ENCODE results near the gene SERGEF. TPM values are rescaled to one million over a fixed set of nuclear protein-coding genes. Genes with fewer than 3 reads are reported as not detected.

SERGEF gene
- total RNA-seq, 2 donors from 2014 or later = 40.8 to 43.1 TPM

- Mint-ChIP-seq H3K9me3 (peaks cover 4% of the 10 kb centered on the region in 2 donors), H3K36me3 (ENCODE audit: insufficient read depth in 2 of 2) (peaks cover 4 to 9% of the 10 kb centered on the region in 2 donors)
Measured at GRCh38 chr11:17930544-17931125, 82.2 kb downstream of the SERGEF start.

GRCh38 chr11:17929171-17929570 is 83.7 kb downstream of the SERGEF start:
- H3K27me3 Mint-ChIP-seq (ENCODE audit: low read depth) = no peaks in the 10 kb centered on the region
- no peak overlapping the region for H3K4me3 Mint-ChIP-seq
- H3K36me3 Mint-ChIP-seq (ENCODE audit: insufficient read depth in 2 of 2) = peaks cover 4 to 7% of the 10 kb centered on the region in 2 donors
- DNase-seq = no peak
- ATAC-seq (replicated peaks in 1 of 2) = no peak
- peaks cover 4% of the 10 kb centered on the region in 2 donors for H3K9me3 Mint-ChIP-seq
- no peaks in the 10 kb centered on the region for H3K4me1 Mint-ChIP-seq (ENCODE audit: low read depth)
- H3K27ac Mint-ChIP-seq = no peak overlapping the region

More at GRCh38 chr11:17930544-17931125, 82.2 kb downstream of the SERGEF start:
- H3K4me3 Mint-ChIP-seq = no peak overlapping the region
- DNase-seq (no peak), ATAC-seq (replicated peaks in 1 of 2) (no peak)
- no peaks in the 10 kb centered on the region for H3K4me1 Mint-ChIP-seq (ENCODE audit: low read depth)
- H3K27me3 Mint-ChIP-seq (ENCODE audit: low read depth) = no peaks in the 10 kb centered on the region
- no peak overlapping the region for H3K27ac Mint-ChIP-seq

- Mint-ChIP-seq H3K27ac (no peak overlapping the region), H3K36me3 (ENCODE audit: insufficient read depth in 2 of 2) (peaks cover 4 to 7% of the 10 kb centered on the region in 2 donors), H3K4me3 (no peak overlapping the region), H3K27me3 (ENCODE audit: low read depth) (no peaks in the 10 kb centered on the region), H3K4me1 (ENCODE audit: low read depth) (no peaks in the 10 kb centered on the region), H3K9me3 (peaks cover 3 to 4% of the 10 kb centered on the region in 2 donors)
- no peak for DNase-seq
- no peak for ATAC-seq (replicated peaks in 1 of 2)
Measured at GRCh38 chr11:17927681-17928343, 85.0 kb downstream of the SERGEF start.

GRCh38 chr11:17927041-17927440 is 85.8 kb downstream of the SERGEF start:
- no peaks in the 10 kb centered on the region for H3K27me3 Mint-ChIP-seq (ENCODE audit: low read depth)
- H3K36me3 Mint-ChIP-seq (ENCODE audit: insufficient read depth in 2 of 2) = peaks cover 0 to 2% of the 10 kb centered on the region in 2 donors
- no peak overlapping the region for H3K4me3 Mint-ChIP-seq
- H3K9me3 Mint-ChIP-seq = no peaks in the 10 kb centered on the region
- no peaks in the 10 kb centered on the region for H3K4me1 Mint-ChIP-seq (ENCODE audit: low read depth)
- H3K27ac Mint-ChIP-seq = no peak overlapping the region
- DNase-seq (no peak), ATAC-seq (replicated peaks in 1 of 2) (no peak)

DNA sequence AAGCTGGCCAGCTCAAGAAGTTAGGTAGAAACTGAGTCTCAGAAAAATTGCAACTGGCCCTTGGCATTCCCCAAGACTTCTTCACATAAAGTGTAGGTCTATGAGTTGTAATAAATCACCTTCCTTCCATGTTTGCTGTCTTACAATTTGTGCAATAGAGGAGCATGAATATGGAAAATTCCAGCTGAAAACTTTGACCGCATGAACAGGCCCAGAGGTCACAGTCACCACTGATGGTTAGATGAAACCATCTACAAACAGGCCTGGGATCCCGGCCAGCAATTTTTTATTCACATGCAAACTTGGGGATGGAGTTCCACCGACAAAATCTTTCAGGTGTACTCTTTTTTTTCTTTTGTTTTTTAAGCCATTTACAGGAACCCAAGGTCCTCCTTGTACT is 88.1 kb downstream of the SERGEF start:
- DNase-seq (no peak), ATAC-seq (replicated peaks in 1 of 2) (no peak)
- H3K4me1 Mint-ChIP-seq (ENCODE audit: low read depth) = no peaks in the 10 kb centered on the region
- no peaks in the 10 kb centered on the region for H3K36me3 Mint-ChIP-seq (ENCODE audit: insufficient read depth in 2 of 2)
- H3K27ac Mint-ChIP-seq = no peak overlapping the region
- H3K27me3 Mint-ChIP-seq (ENCODE audit: low read depth) = no peaks in the 10 kb centered on the region
- no peaks in the 10 kb centered on the region for H3K9me3 Mint-ChIP-seq
- H3K4me3 Mint-ChIP-seq = no peak overlapping the region

- H3K36me3 Mint-ChIP-seq (ENCODE audit: insufficient read depth in 2 of 2) = no peaks in the 10 kb centered on the region
- ATAC-seq (replicated peaks in 1 of 2) = no peak
- no peaks in the 10 kb centered on the region for H3K27me3 Mint-ChIP-seq (ENCODE audit: low read depth)
- no peak for DNase-seq
- H3K4me3 Mint-ChIP-seq = no peak overlapping the region
- H3K9me3 Mint-ChIP-seq = no peaks in the 10 kb centered on the region
- no peak overlapping the region for H3K27ac Mint-ChIP-seq
- no peaks in the 10 kb centered on the region for H3K4me1 Mint-ChIP-seq (ENCODE audit: low read depth)
Measured at GRCh38 chr11:17923217-17923616, 89.6 kb downstream of the SERGEF start.

GRCh38 chr11:17922416-17922788 is 90.4 kb downstream of the SERGEF start:
- DNase-seq = no peak
- H3K27me3 Mint-ChIP-seq (ENCODE audit: low read depth) = no peaks in the 10 kb centered on the region
- no peak overlapping the region for H3K27ac Mint-ChIP-seq
- H3K4me1 Mint-ChIP-seq (ENCODE audit: low read depth) = no peaks in the 10 kb centered on the region
- no peaks in the 10 kb centered on the region for H3K9me3 Mint-ChIP-seq
- no peak overlapping the region for H3K4me3 Mint-ChIP-seq
- no peaks in the 10 kb centered on the region for H3K36me3 Mint-ChIP-seq (ENCODE audit: insufficient read depth in 2 of 2)
- ATAC-seq (replicated peaks in 1 of 2) = no peak

DNA sequence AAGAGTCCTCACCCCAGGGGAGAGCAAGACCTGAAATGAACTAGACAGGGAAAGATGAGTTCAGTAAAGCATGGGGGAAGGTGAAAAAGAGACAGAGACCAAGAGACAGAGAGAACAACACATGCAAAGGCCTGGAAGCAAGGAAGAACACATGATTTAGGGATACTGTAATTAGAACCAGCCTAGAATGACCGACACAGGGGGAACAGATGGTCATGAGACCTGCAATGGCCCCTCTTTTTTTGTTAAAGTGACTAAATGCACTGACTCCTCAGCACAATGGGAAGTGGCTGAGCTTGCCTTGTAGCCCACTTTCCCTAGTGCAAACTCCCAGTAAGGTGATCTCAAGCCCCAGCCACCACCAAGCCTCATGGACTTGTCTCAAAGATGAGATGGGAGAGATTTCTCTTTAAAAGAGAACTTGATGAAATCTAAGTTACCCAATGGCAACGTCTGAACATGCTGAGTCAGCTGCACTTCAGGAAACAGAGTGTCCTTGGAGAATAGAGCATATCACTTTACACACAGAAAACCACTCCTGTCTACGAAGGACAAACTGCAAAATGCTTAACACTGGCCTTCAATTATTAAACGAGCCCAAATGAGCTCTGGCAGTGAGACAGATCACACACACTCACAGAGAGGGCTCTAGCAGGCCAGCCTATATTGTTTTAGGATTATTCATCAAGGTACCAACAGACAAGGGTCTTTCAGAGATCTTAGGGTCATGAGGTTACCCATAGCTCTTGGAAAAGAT is 91.0 kb downstream of the SERGEF start:
- DNase-seq = no peak
- no peak for ATAC-seq (replicated peaks in 1 of 2)
- Mint-ChIP-seq H3K36me3 (ENCODE audit: insufficient read depth in 2 of 2) (no peaks in the 10 kb centered on the region), H3K27ac (no peak overlapping the region), H3K9me3 (no peaks in the 10 kb centered on the region), H3K4me1 (ENCODE audit: low read depth) (no peaks in the 10 kb centered on the region), H3K27me3 (ENCODE audit: low read depth) (no peaks in the 10 kb centered on the region), H3K4me3 (no peak overlapping the region)

DNA sequence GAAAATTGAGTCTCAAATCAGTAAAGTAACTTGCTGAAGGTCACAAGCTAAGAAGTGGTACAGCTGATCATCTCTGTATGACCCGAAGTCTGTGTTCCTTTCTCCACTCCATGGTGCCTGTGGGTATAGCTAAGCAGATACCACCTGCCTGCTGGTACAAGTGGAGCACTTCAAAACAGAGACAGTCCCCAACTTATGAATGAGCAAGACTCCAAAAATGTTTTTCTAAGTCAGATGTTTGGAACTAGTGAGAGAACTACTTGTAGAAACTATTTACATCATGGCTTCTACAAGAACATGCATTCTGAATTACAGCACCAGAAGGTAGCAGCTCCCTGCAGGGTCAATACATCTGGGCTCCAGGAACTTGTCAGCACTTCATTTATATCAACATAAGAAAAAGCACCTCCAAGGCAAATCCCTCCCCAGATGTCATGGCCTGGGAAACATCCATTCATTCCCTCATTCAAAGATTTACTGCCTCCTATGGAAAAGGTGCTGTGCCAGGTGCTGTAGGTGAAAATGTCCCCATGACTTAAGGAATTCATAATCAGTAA is 94.7 kb downstream of the SERGEF start:
- ATAC-seq (replicated peaks in 1 of 2) (no peak), DNase-seq (no peak)
- Mint-ChIP-seq H3K27me3 (ENCODE audit: low read depth) (no peaks in the 10 kb centered on the region), H3K4me1 (ENCODE audit: low read depth) (peaks cover 6% of the 10 kb centered on the region), H3K4me3 (no peak overlapping the region), H3K36me3 (ENCODE audit: insufficient read depth in 2 of 2) (no peaks in the 10 kb centered on the region), H3K27ac (no peak overlapping the region), H3K9me3 (no peaks in the 10 kb centered on the region)

DNA sequence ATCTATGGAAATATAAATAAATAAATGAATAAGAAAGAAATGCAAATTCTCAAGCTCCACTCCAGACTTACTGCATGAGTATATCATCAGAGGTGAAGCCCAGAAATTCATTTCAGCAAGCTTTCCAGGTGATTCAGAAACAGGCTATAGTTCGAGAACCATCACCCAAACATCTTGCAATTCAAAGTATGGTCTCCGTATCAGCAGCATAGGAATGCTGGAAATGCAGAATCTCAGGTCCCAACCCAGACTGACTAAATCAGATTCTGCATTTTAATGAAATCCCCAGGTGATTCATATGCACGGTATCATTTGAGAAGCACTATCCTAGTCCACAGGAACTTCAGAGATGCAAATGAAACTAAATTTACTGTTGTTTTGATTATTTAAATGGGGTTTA is 95.3 kb downstream of the SERGEF start:
- no peak for DNase-seq
- ATAC-seq (replicated peaks in 1 of 2) = no peak
- H3K27ac Mint-ChIP-seq = no peak overlapping the region
- no peaks in the 10 kb centered on the region for H3K9me3 Mint-ChIP-seq
- H3K4me1 Mint-ChIP-seq (ENCODE audit: low read depth) = peaks cover 6% of the 10 kb centered on the region
- no peak overlapping the region for H3K4me3 Mint-ChIP-seq
- H3K36me3 Mint-ChIP-seq (ENCODE audit: insufficient read depth in 2 of 2) = no peaks in the 10 kb centered on the region
- H3K27me3 Mint-ChIP-seq (ENCODE audit: low read depth) = no peaks in the 10 kb centered on the region

DNA sequence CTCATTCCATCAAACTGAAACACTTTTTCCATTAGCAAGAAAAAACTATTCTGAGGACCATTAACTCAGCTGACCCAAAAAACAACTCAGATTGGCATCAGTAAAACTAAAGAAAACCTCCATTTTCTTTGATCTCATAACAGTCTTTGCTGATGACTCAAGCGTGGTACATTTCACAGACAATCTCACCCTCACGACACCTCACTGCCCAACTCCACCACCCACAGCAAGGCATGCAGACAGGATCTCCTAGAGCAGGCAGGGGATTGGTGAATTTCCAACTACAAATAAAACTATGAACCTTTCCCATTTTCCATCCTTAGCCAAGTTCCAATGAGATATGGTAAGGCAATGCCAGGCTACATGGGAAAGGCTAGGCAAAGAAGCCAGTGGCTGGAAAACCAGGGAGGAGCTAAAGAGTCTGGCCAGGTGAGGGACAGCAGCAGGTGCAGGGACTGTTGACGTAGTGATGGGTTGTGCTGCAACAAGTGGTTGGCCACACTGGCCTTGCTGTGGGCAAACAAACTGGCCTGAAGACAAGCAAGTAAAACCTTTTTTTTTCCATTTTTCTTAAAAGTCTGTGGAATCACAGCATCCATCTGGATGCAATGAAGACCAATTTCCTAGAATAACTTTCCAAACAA is 97.2 kb downstream of the SERGEF start:
- H3K36me3 Mint-ChIP-seq (ENCODE audit: insufficient read depth in 2 of 2) = no peaks in the 10 kb centered on the region
- no peaks in the 10 kb centered on the region for H3K9me3 Mint-ChIP-seq
- peaks cover 6% of the 10 kb centered on the region for H3K4me1 Mint-ChIP-seq (ENCODE audit: low read depth)
- no peak overlapping the region for H3K4me3 Mint-ChIP-seq
- no peaks in the 10 kb centered on the region for H3K27me3 Mint-ChIP-seq (ENCODE audit: low read depth)
- ATAC-seq (replicated peaks in 1 of 2) = peak; percentile 61 to 71
- no peak overlapping the region for H3K27ac Mint-ChIP-seq
- peak; percentile 8 to 9 for DNase-seq

GRCh38 chr11:17914957-17915356 is 97.9 kb downstream of the SERGEF start:
- H3K27ac Mint-ChIP-seq = no peak overlapping the region
- ATAC-seq (replicated peaks in 1 of 2) (no peak), DNase-seq (no peak)
- H3K27me3 Mint-ChIP-seq (ENCODE audit: low read depth) = no peaks in the 10 kb centered on the region
- H3K4me3 Mint-ChIP-seq = no peak overlapping the region
- no peaks in the 10 kb centered on the region for H3K9me3 Mint-ChIP-seq
- H3K4me1 Mint-ChIP-seq (ENCODE audit: low read depth) = peaks cover 6% of the 10 kb centered on the region
- H3K36me3 Mint-ChIP-seq (ENCODE audit: insufficient read depth in 2 of 2) = no peaks in the 10 kb centered on the region

DNA sequence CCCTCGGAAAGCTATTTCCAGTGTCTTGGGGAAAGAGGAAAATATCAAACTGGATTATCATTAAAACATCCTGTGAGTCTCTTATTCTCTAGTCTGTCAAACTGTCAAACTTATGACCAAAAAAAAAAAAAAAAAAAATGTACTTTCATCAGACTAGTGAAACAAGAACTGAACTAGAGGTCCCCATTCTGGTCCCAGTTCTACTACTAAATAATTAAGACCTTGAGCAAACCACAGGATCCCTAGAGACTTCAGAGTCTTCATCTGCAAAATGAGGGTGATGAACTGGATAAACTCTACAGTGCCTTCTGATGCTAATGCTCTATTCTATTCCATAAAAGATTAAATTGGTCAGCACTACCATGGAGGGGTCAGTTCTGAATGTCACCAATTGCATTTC is 105.8 kb downstream of the SERGEF start:
- no peak overlapping the region for H3K4me3 Mint-ChIP-seq
- no peaks in the 10 kb centered on the region for H3K9me3 Mint-ChIP-seq
- no peaks in the 10 kb centered on the region for H3K4me1 Mint-ChIP-seq (ENCODE audit: low read depth)
- ATAC-seq (replicated peaks in 1 of 2) = no peak
- no peak overlapping the region for H3K27ac Mint-ChIP-seq
- DNase-seq = no peak
- H3K27me3 Mint-ChIP-seq (ENCODE audit: low read depth) = no peaks in the 10 kb centered on the region
- H3K36me3 Mint-ChIP-seq (ENCODE audit: insufficient read depth in 2 of 2) = no peaks in the 10 kb centered on the region
